Activated CD8-positive, alpha-beta T cell treated with anti-CD3 and anti-CD28 coated beads, Interleukin-2, amount 10 ng/mL, durations not matched to agents 7 days and 5 days (primary cell): ENCODE measurements around the gene SSR1. TPM values are rescaled to one million over a fixed set of nuclear protein-coding genes. Genes with fewer than 3 reads are reported as not detected.
"Not testable (repeated sequence)": the region's sequence is repeated elsewhere in the genome, so short reads cannot be mapped to it uniquely, and the experiment has no call there.

Experiments
- ATAC-seq: fragments of 150-1000 bp; cut with Tn5 transposase; one replicate; pipeline ENCODE4 v1.10.0; 2021; ENCODE audit warnings: moderate library complexity
- CTCF ChIA-PET: fragments of 350-600 bp; sonication (Branson Sonifier 250); formaldehyde crosslinking; loops from one replicate; lab custom pipeline; 2021; ENCODE audit warnings: antibody characterized with exemption; lab: Charles Lee
- POLR2A ChIA-PET: fragments of 350-600 bp; sonication (Branson Sonifier 250); formaldehyde crosslinking; loops from one replicate; lab custom pipeline; 2021; ENCODE audit warnings: antibody characterized with exemption; lab: Charles Lee
- DNase-seq: peaks from one replicate; pipeline ENCODE4 v3.0.0-alpha.2; 2020
- H3K27ac Mint-ChIP-seq: one replicate; pipeline ENCODE4 v1.8.0; 2021; ENCODE audit warnings: mild to moderate bottlenecking, mixed read lengths
- H3K27me3 Mint-ChIP-seq: one replicate; pipeline ENCODE4 v1.8.0; 2021; ENCODE audit warnings: low read depth, mixed read lengths
- H3K36me3 Mint-ChIP-seq: one replicate; pipeline ENCODE4 v1.8.0; 2021; ENCODE audit warnings: low read depth, mixed read lengths
- H3K4me1 Mint-ChIP-seq: one replicate; pipeline ENCODE4 v1.8.0; 2021; ENCODE audit warnings: low read depth, mixed read lengths
- H3K4me3 Mint-ChIP-seq: one replicate; pipeline ENCODE4 v1.8.0; 2021; ENCODE audit warnings: mild to moderate bottlenecking, mixed read lengths
- H3K9me3 Mint-ChIP-seq: one replicate; pipeline ENCODE4 v1.8.0; 2022; ENCODE audit warnings: mixed read lengths; ENCODE audit not compliant: insufficient read depth
- total RNA-seq, 2 experiments: library from RNA; stranded (reverse); gene quantifications; one replicate each; pipeline ENCODE4 v1.2.3, GENCODE V29; 2021

The SSR1 gene
- total RNA-seq, 2 experiments from 2014 or later: 122 to 130 TPM

DNA sequence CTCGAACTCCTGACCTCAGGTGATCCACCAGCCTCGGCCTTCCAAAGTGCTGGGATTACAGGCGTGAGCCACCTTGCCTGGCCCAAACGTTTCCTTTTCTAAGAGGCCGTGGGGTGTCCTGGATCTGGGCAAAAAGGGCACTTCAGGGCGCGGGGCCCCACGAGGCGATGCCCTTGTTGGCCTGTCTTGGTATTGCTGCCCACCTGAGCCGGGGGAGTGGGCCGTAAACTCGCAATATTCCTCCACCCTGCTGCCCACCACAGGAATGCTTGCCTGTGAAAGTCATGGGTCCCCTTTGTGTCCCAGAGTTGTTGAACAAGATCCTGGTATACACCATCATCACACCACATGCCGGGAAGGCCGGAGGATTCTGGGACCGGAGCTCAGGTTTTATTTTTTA, 49.0 kb downstream of the SSR1 start:
- peaks cover 22% of the 10 kb centered on the region for H3K27me3 Mint-ChIP-seq
- no peaks in the 10 kb centered on the region for H3K36me3 Mint-ChIP-seq
- H3K4me3 Mint-ChIP-seq: no peak overlapping the region
- H3K4me1 Mint-ChIP-seq: peaks cover 20% of the 10 kb centered on the region
- DNase-seq: no peak
- H3K27ac Mint-ChIP-seq: no peak overlapping the region
- ChIA-PET POLR2A (no interaction called here), CTCF (no interaction called here)
- no peak for ATAC-seq
- H3K9me3 Mint-ChIP-seq: no peaks in the 10 kb centered on the region

- ATAC-seq, H3K36me3 Mint-ChIP-seq, H3K9me3 Mint-ChIP-seq, H3K27ac Mint-ChIP-seq, DNase-seq, H3K4me3 Mint-ChIP-seq, POLR2A ChIA-PET, CTCF ChIA-PET: not testable (repeated sequence)
- Mint-ChIP-seq H3K4me1 (peaks cover 20% of the 10 kb centered on the region), H3K27me3 (peaks cover 22% of the 10 kb centered on the region)
Measured at GRCh38 chr6:7263519-7263805, 49.5 kb downstream of the SSR1 start.

GRCh38 chr6:7262746-7263518, 50.1 kb downstream of the SSR1 start:
- Mint-ChIP-seq H3K4me3 (no peak overlapping the region), H3K27ac (no peak overlapping the region), H3K36me3 (no peaks in the 10 kb centered on the region), H3K9me3 (no peaks in the 10 kb centered on the region), H3K27me3 (peaks cover 22% of the 10 kb centered on the region), H3K4me1 (peaks cover 20% of the 10 kb centered on the region)
- ChIA-PET CTCF (interaction anchor here (1.4 kb wide), 1 partner anchor 13 kb away, joined by 4 read pairs; no protein-coding TSS in a partner anchor), POLR2A (interaction anchor here (0.6 to 0.7 kb wide), 2 partner anchors 20 to 34 kb away, joined by 4 read pairs; no protein-coding TSS in a partner anchor)
- DNase-seq (no peak), ATAC-seq (no peak)

DNA sequence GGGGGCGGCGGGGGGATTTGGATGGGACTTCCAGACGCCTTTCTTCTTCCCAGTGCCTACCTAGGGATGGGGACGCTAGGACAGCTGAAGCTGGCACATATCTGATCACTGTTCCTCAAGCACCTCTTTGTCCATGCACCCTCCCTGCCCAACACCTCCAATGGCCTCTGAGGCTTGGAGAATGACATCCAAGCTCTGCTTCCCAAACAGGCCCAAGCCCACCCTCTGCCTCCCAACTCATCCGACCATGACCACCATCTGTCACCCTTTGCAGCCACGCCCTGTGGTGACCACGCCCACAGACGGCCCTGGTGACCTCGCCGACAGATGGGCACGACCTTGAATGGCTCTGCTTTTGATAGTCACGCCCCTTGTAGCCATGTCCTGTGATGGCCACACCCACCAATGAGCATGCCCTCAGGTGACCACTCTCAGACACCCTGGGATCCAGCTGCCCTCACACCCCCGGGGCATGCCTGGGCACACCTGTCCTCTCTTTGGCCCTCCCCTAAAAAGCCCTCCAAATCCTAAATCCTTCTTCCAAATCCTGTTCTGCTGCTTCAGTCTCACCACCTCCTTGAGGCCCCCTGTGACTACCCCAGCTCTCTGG, 51.0 kb downstream of the SSR1 start:
- H3K4me3 Mint-ChIP-seq: peak overlapping the region; percentile 77
- ChIA-PET CTCF (interaction anchor here (1.4 kb wide), 2 partner anchors 13 to 14 kb away, joined by 4 read pairs; no protein-coding TSS in a partner anchor), POLR2A (no interaction called here)
- no peak overlapping the region for H3K27ac Mint-ChIP-seq
- ATAC-seq: no peak
- H3K36me3 Mint-ChIP-seq: no peaks in the 10 kb centered on the region
- peaks cover 22% of the 10 kb centered on the region for H3K27me3 Mint-ChIP-seq
- peaks cover 20% of the 10 kb centered on the region for H3K4me1 Mint-ChIP-seq
- no peak for DNase-seq
- no peaks in the 10 kb centered on the region for H3K9me3 Mint-ChIP-seq

GRCh38 chr6:7261032-7261841, 51.8 kb downstream of the SSR1 start:
- ATAC-seq (peak; percentile 89), DNase-seq (peak; percentile 38)
- POLR2A ChIA-PET: no interaction called here
- H3K4me3 Mint-ChIP-seq: peak overlapping the region; percentile 77
- H3K9me3 Mint-ChIP-seq: no peaks in the 10 kb centered on the region
- CTCF ChIA-PET: interaction anchor here (1.4 kb wide), 1 partner anchor 14 kb away, joined by 4 read pairs; no protein-coding TSS in a partner anchor
- H3K27ac Mint-ChIP-seq: peak overlapping the region; percentile 66
- peaks cover 22% of the 10 kb centered on the region for H3K27me3 Mint-ChIP-seq
- H3K4me1 Mint-ChIP-seq: peaks cover 20% of the 10 kb centered on the region
- no peaks in the 10 kb centered on the region for H3K36me3 Mint-ChIP-seq

- POLR2A ChIA-PET: no interaction called here
- no peaks in the 10 kb centered on the region for H3K36me3 Mint-ChIP-seq
- DNase-seq (no peak), ATAC-seq (peak; percentile 34)
- no peaks in the 10 kb centered on the region for H3K9me3 Mint-ChIP-seq
- peaks cover 22% of the 10 kb centered on the region for H3K27me3 Mint-ChIP-seq
- CTCF ChIA-PET: interaction anchor here (1.4 kb wide), 1 partner anchor 15 kb away, joined by 4 read pairs; no protein-coding TSS in a partner anchor
- H3K4me1 Mint-ChIP-seq: peaks cover 20% of the 10 kb centered on the region
- peak overlapping the region; percentile 66 for H3K27ac Mint-ChIP-seq
- H3K4me3 Mint-ChIP-seq: peak overlapping the region; percentile 77
Measured at GRCh38 chr6:7260291-7261031, 52.5 kb downstream of the SSR1 start.

DNA sequence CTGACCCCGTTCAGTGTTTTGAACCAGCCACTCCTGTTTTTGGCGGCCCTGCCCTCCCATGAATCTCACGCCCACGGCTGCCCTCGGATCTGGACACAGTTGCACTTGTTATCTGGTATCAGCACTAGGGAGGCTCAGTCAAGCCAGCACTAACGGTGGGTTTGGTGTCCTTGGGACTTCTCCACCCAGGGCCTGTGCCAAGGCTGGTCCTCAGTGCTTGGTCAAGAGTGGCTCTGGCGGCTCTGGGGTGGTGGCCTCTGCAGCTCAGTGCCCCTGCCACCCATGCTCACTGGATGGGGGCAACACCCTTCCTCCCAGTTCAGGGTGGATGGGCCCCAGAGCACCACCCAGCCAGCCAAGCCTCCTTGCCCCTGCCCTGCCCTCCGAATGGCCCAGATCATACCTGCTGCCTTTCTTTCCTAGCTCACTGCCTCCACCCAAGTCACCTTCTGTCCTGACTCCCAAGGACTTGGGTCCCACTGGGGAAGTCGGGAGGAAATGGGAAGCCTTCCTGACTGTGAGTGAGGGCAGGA, 54.7 kb downstream of the SSR1 start:
- Mint-ChIP-seq H3K4me3 (no peak overlapping the region), H3K36me3 (no peaks in the 10 kb centered on the region), H3K27me3 (peaks cover 22% of the 10 kb centered on the region), H3K27ac (no peak overlapping the region), H3K4me1 (peaks cover 20% of the 10 kb centered on the region), H3K9me3 (no peaks in the 10 kb centered on the region)
- ATAC-seq (no peak), DNase-seq (no peak)
- CTCF ChIA-PET: no interaction called here
- POLR2A ChIA-PET: no interaction called here

DNA sequence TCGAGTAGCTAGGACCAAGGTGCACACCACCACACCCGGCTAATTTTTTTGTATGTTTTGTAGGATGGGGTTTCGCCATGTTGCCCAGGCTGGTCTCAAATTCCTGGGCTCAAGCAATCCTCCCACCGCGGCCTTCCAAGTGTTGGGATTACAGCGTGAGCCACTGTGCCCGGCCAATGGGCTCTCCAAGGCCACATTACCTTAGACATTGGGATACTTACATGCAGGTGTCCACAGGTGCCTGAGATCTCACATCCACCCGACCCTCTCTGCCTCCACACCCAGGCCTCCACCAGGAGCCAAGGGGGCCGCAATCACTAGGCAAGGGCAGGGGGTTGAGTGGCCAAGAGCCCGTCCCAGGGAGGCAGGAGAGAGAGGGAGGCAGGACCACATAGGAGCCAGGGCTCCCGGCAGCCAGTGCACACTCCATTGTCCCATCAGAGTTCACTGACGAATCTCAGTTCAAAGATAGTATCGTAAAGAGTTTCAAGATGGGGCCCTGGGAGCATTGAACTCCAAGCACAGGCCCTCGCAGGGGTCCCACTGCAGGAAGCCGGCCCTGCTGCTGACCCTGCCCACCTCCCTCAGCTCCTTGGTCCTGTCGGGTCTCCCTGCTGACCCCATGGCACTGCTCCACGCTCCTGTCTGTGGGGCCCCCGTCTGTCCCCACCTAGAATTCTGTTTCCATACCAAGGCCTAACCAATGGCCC, 55.3 kb downstream of the SSR1 start:
- peaks cover 22% of the 10 kb centered on the region for H3K27me3 Mint-ChIP-seq
- ChIA-PET CTCF (no interaction called here), POLR2A (no interaction called here)
- DNase-seq (no peak), ATAC-seq (no peak)
- H3K27ac Mint-ChIP-seq: no peak overlapping the region
- H3K4me1 Mint-ChIP-seq: peaks cover 20% of the 10 kb centered on the region
- H3K9me3 Mint-ChIP-seq: no peaks in the 10 kb centered on the region
- no peak overlapping the region for H3K4me3 Mint-ChIP-seq
- no peaks in the 10 kb centered on the region for H3K36me3 Mint-ChIP-seq

GRCh38 chr6:7256785-7257184, 56.2 kb downstream of the SSR1 start:
- H3K36me3 Mint-ChIP-seq: no peaks in the 10 kb centered on the region
- no peaks in the 10 kb centered on the region for H3K9me3 Mint-ChIP-seq
- no peak overlapping the region for H3K27ac Mint-ChIP-seq
- H3K4me1 Mint-ChIP-seq: peaks cover 14% of the 10 kb centered on the region
- DNase-seq (no peak), ATAC-seq (no peak)
- ChIA-PET POLR2A (no interaction called here), CTCF (no interaction called here)
- peaks cover 19% of the 10 kb centered on the region for H3K27me3 Mint-ChIP-seq
- no peak overlapping the region for H3K4me3 Mint-ChIP-seq

DNA sequence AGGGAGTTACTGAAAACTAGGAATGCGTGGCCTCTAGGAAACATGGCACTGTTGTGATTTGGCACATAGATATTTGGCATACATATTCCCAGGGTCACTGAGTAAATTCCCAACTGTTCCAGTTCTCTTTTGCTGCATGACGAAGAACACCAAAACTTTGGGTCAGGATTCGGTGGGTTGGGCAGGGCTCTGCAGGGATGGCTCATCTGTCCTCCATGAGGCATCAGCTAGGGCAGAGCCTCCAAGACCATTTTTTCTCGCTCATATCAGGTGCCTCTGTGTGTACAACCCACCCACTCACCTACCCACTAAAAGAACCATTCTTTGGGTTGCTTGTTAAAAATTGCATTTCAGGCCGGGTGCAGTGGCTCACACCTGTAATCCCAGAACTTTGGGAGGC, 57.1 kb downstream of the SSR1 start:
- ChIA-PET POLR2A (no interaction called here), CTCF (no interaction called here)
- Mint-ChIP-seq H3K36me3 (peaks cover 2% of the 10 kb centered on the region), H3K9me3 (no peaks in the 10 kb centered on the region), H3K27me3 (peaks cover 15% of the 10 kb centered on the region), H3K27ac (no peak overlapping the region), H3K4me1 (peaks cover 7% of the 10 kb centered on the region), H3K4me3 (no peak overlapping the region)
- no peak for ATAC-seq
- no peak for DNase-seq
